ENCODE results near the gene SERPINA6. TPM values are rescaled to one million over a fixed set of nuclear protein-coding genes. Genes with fewer than 3 reads are reported as not detected.
"Not testable (repeated sequence)": the region's sequence is repeated elsewhere in the genome, so short reads cannot be mapped to it uniquely, and the experiment has no call there.

The SERPINA6 gene
- polyA plus RNA-seq, 1 donor (not counting 4 experiments of a cell fraction or from before 2014, with no cell fraction given), result not detected

GRCh38 chr14:94370524-94370910, 47.4 kb upstream of the SERPINA6 start:
- Histone ChIP-seq H3K9me1 (ENCODE audit: control insufficient read depth, extremely low read depth, insufficient read depth, low read length) (no peaks in the 10 kb centered on the region), H3K4me3 (ENCODE audit: control insufficient read depth in 2 of 3, extremely low read depth in 1 of 3, insufficient read depth in 2 of 3, low read depth in 1 of 3, low read length in 3 of 3) (no peak overlapping the region), H3K36me3 (ENCODE audit: control insufficient read depth in 2 of 2, extremely low read depth in 1 of 2, insufficient read depth in 2 of 2, low read length in 2 of 2) (no peaks in the 10 kb centered on the region), H2AFZ (ENCODE audit: control insufficient read depth, low read length) (no peak overlapping the region), H3K27ac (ENCODE audit: control insufficient read depth, insufficient read depth, low read length) (no peak overlapping the region), H3K79me2 (ENCODE audit: control insufficient read depth, insufficient read depth, low read length) (no peaks in the 10 kb centered on the region), H3K27me3 (ENCODE audit: control insufficient read depth, extremely low read depth, insufficient read depth, low read length) (no peaks in the 10 kb centered on the region), H3K9ac (ENCODE audit: control insufficient read depth, extremely low read depth, insufficient read depth, low read length) (no peak overlapping the region), H3K4me1 (ENCODE audit: control insufficient read depth, extremely low read depth, insufficient read depth, low read length) (peaks cover 13% of the 10 kb centered on the region), H3K4me2 (ENCODE audit: control insufficient read depth, extremely low read depth, insufficient read depth, low read depth, low read length) (no peak overlapping the region), H3K9me3 (ENCODE audit: control insufficient read depth, low read depth, low read length) (no peaks in the 10 kb centered on the region), H4K20me1 (ENCODE audit: control insufficient read depth, extremely low read depth, insufficient read depth, low read length) (no peaks in the 10 kb centered on the region)
- no peak for DNase-seq (ENCODE audit: low read depth, low spot score)
- TF ChIP-seq EZH2 (IDR thresholded peaks at IDR 0.05; ENCODE audit: low read length) (no peak), CTCF (optimal IDR thresholded peaks at IDR 0.05 in 1 of 3, IDR thresholded peaks at IDR 0.05 in 1 of 3, conservative IDR thresholded peaks at IDR 0.05 in 1 of 3; ENCODE audit: extremely low read depth in 1 of 3, insufficient read depth in 2 of 3, low read length in 3 of 3) (no peak)
- dilution Hi-C loops (cut with MboI; ENCODE audit: extremely low pct_ligation_motif_present, low sequenced_read_pairs), result no loop called here
- peak; percentile 48 for FAIRE-seq

GRCh38 chr14:94369766-94370523, 46.8 kb upstream of the SERPINA6 start:
- H3K9ac ChIP-seq (ENCODE audit: control insufficient read depth, extremely low read depth, insufficient read depth, low read length); DNase-seq (ENCODE audit: low read depth, low spot score); H2AFZ ChIP-seq (ENCODE audit: control insufficient read depth, low read length); FAIRE-seq; H3K4me2 ChIP-seq (ENCODE audit: control insufficient read depth, extremely low read depth, insufficient read depth, low read depth, low read length); H3K27ac ChIP-seq (ENCODE audit: control insufficient read depth, insufficient read depth, low read length); H3K9me1 ChIP-seq (ENCODE audit: control insufficient read depth, extremely low read depth, insufficient read depth, low read length); H3K79me2 ChIP-seq (ENCODE audit: control insufficient read depth, insufficient read depth, low read length); H3K36me3 ChIP-seq (ENCODE audit: control insufficient read depth in 2 of 2, extremely low read depth in 1 of 2, insufficient read depth in 2 of 2, low read length in 2 of 2); H4K20me1 ChIP-seq (ENCODE audit: control insufficient read depth, extremely low read depth, insufficient read depth, low read length); dilution Hi-C loops (cut with MboI; ENCODE audit: extremely low pct_ligation_motif_present, low sequenced_read_pairs); H3K4me3 ChIP-seq (ENCODE audit: control insufficient read depth in 2 of 3, extremely low read depth in 1 of 3, insufficient read depth in 2 of 3, low read depth in 1 of 3, low read length in 3 of 3); H3K27me3 ChIP-seq (ENCODE audit: control insufficient read depth, extremely low read depth, insufficient read depth, low read length); H3K9me3 ChIP-seq (ENCODE audit: control insufficient read depth, low read depth, low read length): not testable (repeated sequence)
- peaks cover 13% of the 10 kb centered on the region for H3K4me1 ChIP-seq (ENCODE audit: control insufficient read depth, extremely low read depth, insufficient read depth, low read length)

GRCh38 chr14:94368956-94369355, 45.8 kb upstream of the SERPINA6 start:
- Histone ChIP-seq H3K27ac (ENCODE audit: control insufficient read depth, insufficient read depth, low read length) (no peak overlapping the region), H3K79me2 (ENCODE audit: control insufficient read depth, insufficient read depth, low read length) (no peaks in the 10 kb centered on the region), H3K4me2 (ENCODE audit: control insufficient read depth, extremely low read depth, insufficient read depth, low read depth, low read length) (no peak overlapping the region), H3K4me3 (ENCODE audit: control insufficient read depth in 2 of 3, extremely low read depth in 1 of 3, insufficient read depth in 2 of 3, low read depth in 1 of 3, low read length in 3 of 3) (no peak overlapping the region), H2AFZ (ENCODE audit: control insufficient read depth, low read length) (no peak overlapping the region), H3K9me3 (ENCODE audit: control insufficient read depth, low read depth, low read length) (no peaks in the 10 kb centered on the region), H3K27me3 (ENCODE audit: control insufficient read depth, extremely low read depth, insufficient read depth, low read length) (no peaks in the 10 kb centered on the region), H3K4me1 (ENCODE audit: control insufficient read depth, extremely low read depth, insufficient read depth, low read length) (peaks cover 7% of the 10 kb centered on the region), H3K9ac (ENCODE audit: control insufficient read depth, extremely low read depth, insufficient read depth, low read length) (no peak overlapping the region), H3K9me1 (ENCODE audit: control insufficient read depth, extremely low read depth, insufficient read depth, low read length) (no peaks in the 10 kb centered on the region), H4K20me1 (ENCODE audit: control insufficient read depth, extremely low read depth, insufficient read depth, low read length) (no peaks in the 10 kb centered on the region), H3K36me3 (ENCODE audit: control insufficient read depth in 2 of 2, extremely low read depth in 1 of 2, insufficient read depth in 2 of 2, low read length in 2 of 2) (no peaks in the 10 kb centered on the region)
- FAIRE-seq, result no peak
- no peak for DNase-seq (ENCODE audit: low read depth, low spot score)
- dilution Hi-C loops (cut with MboI; ENCODE audit: extremely low pct_ligation_motif_present, low sequenced_read_pairs), result no loop called here
- TF ChIP-seq CTCF (optimal IDR thresholded peaks at IDR 0.05 in 1 of 3, IDR thresholded peaks at IDR 0.05 in 1 of 3, conservative IDR thresholded peaks at IDR 0.05 in 1 of 3; ENCODE audit: extremely low read depth in 1 of 3, insufficient read depth in 2 of 3, low read length in 3 of 3) (no peak), EZH2 (IDR thresholded peaks at IDR 0.05; ENCODE audit: low read length) (no peak)
